Astrocyte of the spinal cord (primary cell): Measurements from ENCODE around the gene B3GNT3.

Experiments used
- DNase-seq: peaks from one replicate; pipeline ENCODE4 v3.0.0; 2011; ENCODE audit warnings: low read depth, low spot score
- H3K4me3 ChIP-seq: 2 replicates; pipeline ENCODE4 v1.5.1; 2011; ENCODE audit warnings: low read depth, mild to moderate bottlenecking, low read length, moderate library complexity
- CTCF ChIP-seq: IDR thresholded peaks from 2 replicates; pipeline ENCODE4 v1.5.1; 2012; ENCODE audit warnings: low read depth, mild to moderate bottlenecking, low read length, inconsistent platforms
- in situ Hi-C: cut with HindIII; loops from 2 replicates; pipeline ENCODE4 v1.10.0; 2017; ENCODE audit warnings: low sequenced_read_pairs

B3GNT3 gene

GRCh38 chr19:17788632-17789031 is 6.3 kb upstream of the B3GNT3 start:
- no peak for DNase-seq
- in situ Hi-C loops, result no loop called here
- no peak overlapping the region for H3K4me3 ChIP-seq
- no peak for TF ChIP-seq CTCF

DNA sequence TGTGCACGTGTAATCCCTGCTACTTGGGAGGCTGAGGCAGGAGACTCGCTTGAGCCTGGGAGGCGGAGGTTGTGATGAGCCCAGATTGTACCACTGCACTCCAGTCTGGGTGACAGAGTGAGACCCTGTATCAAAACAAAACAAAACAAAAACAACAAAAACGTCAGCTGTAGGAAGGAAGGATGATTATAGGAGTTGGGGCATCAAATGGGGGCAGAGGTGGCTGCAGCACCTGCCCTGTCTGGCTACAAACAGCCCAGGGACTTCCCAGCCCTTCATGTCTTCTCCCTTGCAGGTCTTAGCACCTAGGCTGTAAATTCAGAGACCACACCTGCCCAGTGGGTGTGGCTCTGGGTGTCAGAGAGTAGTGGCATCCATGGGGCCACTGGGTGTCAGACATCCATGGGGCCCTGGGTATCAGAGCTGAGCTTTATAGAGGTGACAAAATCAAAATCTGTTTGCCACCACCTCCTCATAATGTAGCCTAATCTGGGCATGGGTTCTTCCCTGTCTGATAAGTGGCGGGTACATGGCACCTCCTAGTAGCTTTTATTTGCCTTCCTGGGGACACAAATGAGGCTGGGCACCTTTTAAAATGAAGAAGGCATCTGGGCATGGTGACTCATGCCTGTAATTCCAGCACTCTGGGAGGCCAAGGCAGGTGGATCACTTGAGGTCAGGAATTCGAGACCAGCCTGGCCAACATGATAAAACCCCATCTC is 4.7 kb upstream of the B3GNT3 start:
- no peak for TF ChIP-seq CTCF
- in situ Hi-C loops, result no loop called here
- no peak for DNase-seq

DNA sequence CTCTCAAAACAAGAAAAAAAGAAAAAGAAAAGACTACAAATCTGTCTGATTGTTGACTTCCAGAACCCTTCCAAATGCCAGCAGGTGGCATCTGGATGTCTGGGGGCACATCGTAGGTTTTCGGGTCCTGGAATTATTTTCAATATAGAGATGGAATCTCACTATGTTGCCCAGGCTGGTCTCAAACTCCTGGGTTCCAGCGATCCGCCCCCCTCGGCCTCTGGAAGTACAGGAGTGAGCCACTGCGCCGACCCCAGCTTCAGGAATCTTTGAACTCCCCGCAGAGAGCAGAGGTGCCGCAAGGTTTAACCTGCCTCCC is 567 bp upstream of the B3GNT3 start:
- in situ Hi-C loops, result no loop called here
- TF ChIP-seq CTCF, result no peak
- no peak overlapping the region for H3K4me3 ChIP-seq
- no peak for DNase-seq

More for the DNA sequence above, 4.7 kb upstream of the B3GNT3 start:
- no peak overlapping the region for H3K4me3 ChIP-seq

- H3K4me3 ChIP-seq, result no peak overlapping the region
- TF ChIP-seq CTCF, result no peak
- in situ Hi-C loops, result no loop called here
- DNase-seq, result no peak
Measured at GRCh38 chr19:17795495-17795856, 538 bp downstream of the B3GNT3 start.

DNA sequence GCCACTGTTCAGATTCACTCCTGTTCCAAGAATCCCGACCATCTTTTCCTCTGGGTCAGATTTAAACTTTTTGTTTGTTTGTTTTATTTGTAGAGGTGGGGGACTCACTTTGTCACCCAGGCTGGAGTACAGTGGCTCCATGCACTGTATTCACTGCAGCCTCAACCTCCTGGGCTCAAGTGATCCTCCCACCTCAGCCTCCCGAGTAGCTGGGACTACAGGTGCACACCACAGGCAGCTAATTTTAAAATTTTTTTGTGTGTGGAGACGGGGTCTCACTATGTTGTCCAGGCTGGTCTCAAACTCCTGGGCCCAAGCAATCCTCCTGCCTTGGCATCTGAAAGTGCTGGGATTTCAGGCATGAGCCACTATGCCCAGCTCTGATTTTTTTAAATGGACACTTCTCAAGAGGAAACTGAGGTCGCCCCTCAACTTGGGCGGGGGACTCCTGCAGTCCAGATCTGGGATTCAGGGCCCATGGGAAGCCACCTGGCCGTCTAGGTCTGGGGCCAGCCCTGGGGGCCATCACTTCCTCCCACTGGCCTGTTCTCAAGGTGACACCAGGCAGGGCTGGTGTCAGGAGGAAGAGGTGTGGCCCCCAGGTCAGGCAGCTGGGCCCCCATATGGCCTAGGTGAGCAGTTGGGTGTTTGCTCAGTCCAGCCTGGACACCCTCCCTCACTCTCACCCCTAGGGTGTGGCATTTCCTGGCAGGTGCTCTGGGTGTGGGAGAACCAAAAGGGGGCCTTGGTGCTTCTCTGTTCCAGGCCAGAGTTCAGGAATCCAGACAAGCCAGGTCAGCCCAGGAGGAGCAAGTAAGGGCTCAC is 1.3 kb downstream of the B3GNT3 start:
- in situ Hi-C loops, result no loop called here
- no peak for TF ChIP-seq CTCF
- H3K4me3 ChIP-seq, result no peak overlapping the region
- DNase-seq, result no peak

GRCh38 chr19:17796838-17797423 is 2.0 kb downstream of the B3GNT3 start:
- DNase-seq, result no peak
- in situ Hi-C loops, result no loop called here
- TF ChIP-seq CTCF, result no peak
- no peak overlapping the region for H3K4me3 ChIP-seq
